Neural cell (in vitro differentiated cells): Measurements from ENCODE around the gene RCC1. TPM values are rescaled to one million over a fixed set of nuclear protein-coding genes. Genes with fewer than 3 reads are reported as not detected.
"Not testable (repeated sequence)": the region's sequence is repeated elsewhere in the genome, so short reads cannot be mapped to it uniquely, and the experiment has no call there.

Source experiments
- H2AFZ ChIP-seq: fragments of 200-600, 300-800 bp; sonication (generic), shearing (Covaris generic); 2 replicates; pipeline ENCODE4 v1.6.0; 2014; ENCODE audit warnings: low read depth, mild to moderate bottlenecking, antibody characterized with exemption, low read length, moderate library complexity
- H3F3A ChIP-seq: fragments of 200-600 bp; shearing (Covaris generic); 2 replicates; pipeline ENCODE4 v1.6.1; 2016; ENCODE audit warnings: mild to moderate bottlenecking, moderate library complexity, mixed read lengths, antibody characterized with exemption, low read length; ENCODE audit not compliant: insufficient read depth, poor library complexity, severe bottlenecking
- H3K27ac ChIP-seq: fragments of 200-600, 300-800 bp; sonication (generic), shearing (Covaris generic); 2 replicates; pipeline ENCODE4 v1.5.1; 2014; ENCODE audit warnings: mild to moderate bottlenecking, low read length, moderate library complexity
- H3K27me3 ChIP-seq: fragments of 300-800, 200-600 bp; sonication (generic), shearing (Covaris generic); 2 replicates; pipeline ENCODE4 v1.6.0; 2014; ENCODE audit warnings: mild to moderate bottlenecking, low read depth, low read length, moderate library complexity; ENCODE audit not compliant: insufficient read depth
- H3K36me3 ChIP-seq: fragments of 300-800, 200-600 bp; sonication (generic), shearing (Covaris generic); 2 replicates; pipeline ENCODE4 v1.5.1; 2014; ENCODE audit warnings: mild to moderate bottlenecking, antibody characterized with exemption, low read length, moderate library complexity; ENCODE audit not compliant: insufficient read depth
- H3K4me2 ChIP-seq: fragments of 300-800, 200-600 bp; sonication (generic), shearing (Covaris generic); 2 replicates; pipeline ENCODE4 v1.6.0; 2014; ENCODE audit warnings: mild to moderate bottlenecking, low read length
- H3K4me3 ChIP-seq: fragments of 300-800, 200-600 bp; sonication (generic), shearing (Covaris generic); 2 replicates; pipeline ENCODE4 v1.5.1; 2014; ENCODE audit warnings: mild to moderate bottlenecking, low read length, moderate library complexity
- H3K79me2 ChIP-seq: fragments of 200-600 bp; shearing (Covaris generic); replicated peaks from 2 replicates; pipeline ENCODE4 v1.6.0; 2014; ENCODE audit warnings: mild to moderate bottlenecking, low read length, moderate library complexity; ENCODE audit not compliant: insufficient read depth
- H3K9ac ChIP-seq: fragments of 300-800, 200-600 bp; sonication (generic), shearing (Covaris generic); 2 replicates; pipeline ENCODE4 v1.6.1; 2016; ENCODE audit warnings: mild to moderate bottlenecking, low read length, mixed read lengths
- H3K9me2 ChIP-seq: fragments of 200-600 bp; shearing (Covaris generic); 2 replicates; pipeline ENCODE4 v1.6.1; 2016; ENCODE audit warnings: mild to moderate bottlenecking, low read length, mixed read lengths; ENCODE audit not compliant: insufficient read depth
- H3K9me3 ChIP-seq: fragments of 200-600, 300-800 bp; sonication (generic), shearing (Covaris generic); 2 replicates; pipeline ENCODE4 v1.6.1; 2016; ENCODE audit warnings: mild to moderate bottlenecking, mixed run types, low read length, moderate library complexity, mixed read lengths
- H4K20me1 ChIP-seq: fragments of 200-600 bp; shearing (Covaris generic); 2 replicates; pipeline ENCODE4 v1.6.1; 2016; ENCODE audit warnings: mild to moderate bottlenecking, mixed run types; ENCODE audit not compliant: insufficient read depth
- EP300 ChIP-seq: fragments of 450-650 bp; conservative IDR thresholded peaks from 2 replicates; pipeline ENCODE4 v1.6.1; 2014; ENCODE audit warnings: antibody characterized with exemption, mild to moderate bottlenecking, moderate library complexity; ENCODE audit not compliant: poor library complexity, severe bottlenecking
- EZH2 ChIP-seq: fragments of 200-600, 300-800 bp; shearing (Covaris generic), sonication (generic); IDR thresholded peaks from 2 replicates; pipeline ENCODE4 v1.6.1; 2014; ENCODE audit warnings: antibody characterized with exemption, low read length, borderline replicate concordance, mild to moderate bottlenecking; ENCODE audit not compliant: insufficient read depth, poor library complexity, severe bottlenecking
- MXI1 ChIP-seq: fragments of 450-650 bp; conservative IDR thresholded peaks from 2 replicates; pipeline ENCODE4 v1.6.1; 2014; ENCODE audit warnings: antibody characterized with exemption, mild to moderate bottlenecking; ENCODE audit not compliant: poor library complexity, severe bottlenecking
- POLR2AphosphoS5 ChIP-seq: IDR thresholded peaks from 2 replicates; pipeline ENCODE4 v1.6.1; 2012
- RAD21 ChIP-seq: fragments of 450-650 bp; conservative IDR thresholded peaks from 2 replicates; pipeline ENCODE4 v1.6.1; 2014; ENCODE audit warnings: antibody characterized with exemption, mild to moderate bottlenecking, moderate library complexity
- SMC3 ChIP-seq: fragments of 450-650 bp; conservative IDR thresholded peaks from 2 replicates; pipeline ENCODE4 v1.6.1; 2014; ENCODE audit warnings: antibody characterized with exemption, mild to moderate bottlenecking, moderate library complexity; ENCODE audit not compliant: poor library complexity
- TAF1 ChIP-seq: IDR thresholded peaks from 2 replicates; pipeline ENCODE4 v1.6.1; 2012; ENCODE audit warnings: low read depth
- polyA plus RNA-seq: library from polyadenylated mRNA; depleted of rRNA; stranded (reverse); fragments of >200 nt; gene quantifications from 2 replicates; pipeline ENCODE4 v1.2.3, GENCODE V29; 2014
- small RNA-seq, 3 experiments: library from RNA; depleted of rRNA; stranded (forward); fragments of <200 nt; gene quantifications; one replicate each; pipeline ENCODE3, GENCODE V24; 2012
- TF ChIP-seq, protein P1 (sequence below): fragments of 450-650 bp; IDR thresholded peaks from 2 replicates; pipeline ENCODE4 v1.5.1; 2014; ENCODE audit warnings: antibody characterized with exemption, mild to moderate bottlenecking, moderate library complexity; ENCODE audit not compliant: poor library complexity, severe bottlenecking
- TF ChIP-seq, protein P2 (sequence below): IDR thresholded peaks from 2 replicates; pipeline ENCODE4 v1.6.1; 2012; ENCODE audit warnings: borderline replicate concordance

Gene RCC1
- polyA plus RNA-seq, 1 donor from 2014 or later: 13.1 TPM

GRCh38 chr1:28582248-28582615 lies 76.4 kb downstream of the RCC1 start:
- peak overlapping the region; percentile 90 for H3K4me3 ChIP-seq
- TF ChIP-seq, protein P1, sequence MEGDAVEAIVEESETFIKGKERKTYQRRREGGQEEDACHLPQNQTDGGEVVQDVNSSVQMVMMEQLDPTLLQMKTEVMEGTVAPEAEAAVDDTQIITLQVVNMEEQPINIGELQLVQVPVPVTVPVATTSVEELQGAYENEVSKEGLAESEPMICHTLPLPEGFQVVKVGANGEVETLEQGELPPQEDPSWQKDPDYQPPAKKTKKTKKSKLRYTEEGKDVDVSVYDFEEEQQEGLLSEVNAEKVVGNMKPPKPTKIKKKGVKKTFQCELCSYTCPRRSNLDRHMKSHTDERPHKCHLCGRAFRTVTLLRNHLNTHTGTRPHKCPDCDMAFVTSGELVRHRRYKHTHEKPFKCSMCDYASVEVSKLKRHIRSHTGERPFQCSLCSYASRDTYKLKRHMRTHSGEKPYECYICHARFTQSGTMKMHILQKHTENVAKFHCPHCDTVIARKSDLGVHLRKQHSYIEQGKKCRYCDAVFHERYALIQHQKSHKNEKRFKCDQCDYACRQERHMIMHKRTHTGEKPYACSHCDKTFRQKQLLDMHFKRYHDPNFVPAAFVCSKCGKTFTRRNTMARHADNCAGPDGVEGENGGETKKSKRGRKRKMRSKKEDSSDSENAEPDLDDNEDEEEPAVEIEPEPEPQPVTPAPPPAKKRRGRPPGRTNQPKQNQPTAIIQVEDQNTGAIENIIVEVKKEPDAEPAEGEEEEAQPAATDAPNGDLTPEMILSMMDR: no peak
- TF ChIP-seq SMC3 (no peak), EP300 (no peak), RAD21 (no peak), MXI1 (no peak), EZH2 (no peak), POLR2AphosphoS5 (no peak), TAF1 (no peak)
- TF ChIP-seq, protein P2, sequence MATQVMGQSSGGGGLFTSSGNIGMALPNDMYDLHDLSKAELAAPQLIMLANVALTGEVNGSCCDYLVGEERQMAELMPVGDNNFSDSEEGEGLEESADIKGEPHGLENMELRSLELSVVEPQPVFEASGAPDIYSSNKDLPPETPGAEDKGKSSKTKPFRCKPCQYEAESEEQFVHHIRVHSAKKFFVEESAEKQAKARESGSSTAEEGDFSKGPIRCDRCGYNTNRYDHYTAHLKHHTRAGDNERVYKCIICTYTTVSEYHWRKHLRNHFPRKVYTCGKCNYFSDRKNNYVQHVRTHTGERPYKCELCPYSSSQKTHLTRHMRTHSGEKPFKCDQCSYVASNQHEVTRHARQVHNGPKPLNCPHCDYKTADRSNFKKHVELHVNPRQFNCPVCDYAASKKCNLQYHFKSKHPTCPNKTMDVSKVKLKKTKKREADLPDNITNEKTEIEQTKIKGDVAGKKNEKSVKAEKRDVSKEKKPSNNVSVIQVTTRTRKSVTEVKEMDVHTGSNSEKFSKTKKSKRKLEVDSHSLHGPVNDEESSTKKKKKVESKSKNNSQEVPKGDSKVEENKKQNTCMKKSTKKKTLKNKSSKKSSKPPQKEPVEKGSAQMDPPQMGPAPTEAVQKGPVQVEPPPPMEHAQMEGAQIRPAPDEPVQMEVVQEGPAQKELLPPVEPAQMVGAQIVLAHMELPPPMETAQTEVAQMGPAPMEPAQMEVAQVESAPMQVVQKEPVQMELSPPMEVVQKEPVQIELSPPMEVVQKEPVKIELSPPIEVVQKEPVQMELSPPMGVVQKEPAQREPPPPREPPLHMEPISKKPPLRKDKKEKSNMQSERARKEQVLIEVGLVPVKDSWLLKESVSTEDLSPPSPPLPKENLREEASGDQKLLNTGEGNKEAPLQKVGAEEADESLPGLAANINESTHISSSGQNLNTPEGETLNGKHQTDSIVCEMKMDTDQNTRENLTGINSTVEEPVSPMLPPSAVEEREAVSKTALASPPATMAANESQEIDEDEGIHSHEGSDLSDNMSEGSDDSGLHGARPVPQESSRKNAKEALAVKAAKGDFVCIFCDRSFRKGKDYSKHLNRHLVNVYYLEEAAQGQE: no peak
- no peaks in the 10 kb centered on the region for H3K9me3 ChIP-seq
- peak overlapping the region; percentile 74 for H2AFZ ChIP-seq
- peak overlapping the region; percentile 77 for H3K27ac ChIP-seq
- H3K9me2 ChIP-seq: no peaks in the 10 kb centered on the region
- peak overlapping the region; percentile 76 for H3K4me2 ChIP-seq
- H3F3A ChIP-seq: no peaks in the 10 kb centered on the region
- peaks cover 17% of the 10 kb centered on the region for H3K79me2 ChIP-seq
- H4K20me1 ChIP-seq: no peaks in the 10 kb centered on the region
- H3K36me3 ChIP-seq: no peaks in the 10 kb centered on the region
- no peaks in the 10 kb centered on the region for H3K27me3 ChIP-seq
- H3K9ac ChIP-seq: peak overlapping the region; percentile 88

- H4K20me1 ChIP-seq, H3K4me2 ChIP-seq, H2AFZ ChIP-seq, H3K9ac ChIP-seq, H3K27ac ChIP-seq, H3K9me3 ChIP-seq, H3F3A ChIP-seq, H3K27me3 ChIP-seq, H3K9me2 ChIP-seq, H3K79me2 ChIP-seq, H3K4me3 ChIP-seq, H3K36me3 ChIP-seq: not testable (repeated sequence)
Measured at GRCh38 chr1:28586585-28587391, 80.9 kb downstream of the RCC1 start.

Small RNA genes within 50 kb of the gene (small RNA-seq; reads per million reads assigned to genes)
- gene RNU6ATAC27P (0.07 to 1.7 (median 0.19) reads per million in 3 experiments), gene SNORA16A (0 reads per million in 3 experiments), gene SNORA44 (0 reads per million in 3 experiments), gene SNORA61 (0 reads per million in 3 experiments), gene SNORA73A (0 reads per million in 3 experiments), gene SNORA73B (800 to 2,453 (median 1,874) reads per million in 3 experiments), gene SNORD99 (175 to 245 (median 209) reads per million in 3 experiments)

Other genes with a start within 250 kb of the RCC1 start
- 7.7 and 9.3 TPM in 2 replicates for gene SESN2, start 246.5 kb upstream of the RCC1 start, polyA plus RNA-seq
- 6.4 and 12.8 TPM in 2 replicates for gene MED18, start 177.0 kb upstream of the RCC1 start, polyA plus RNA-seq
- 7.8 and 7.9 TPM in 2 replicates for gene PHACTR4, start 136.3 kb upstream of the RCC1 start, polyA plus RNA-seq
- 80.8 and 91.6 TPM in 2 replicates for gene TRNAU1AP, start 47.0 kb downstream of the RCC1 start, polyA plus RNA-seq
- not detected in 2 replicates for gene RAB42, start 86.2 kb downstream of the RCC1 start, polyA plus RNA-seq
- 49.0 and 59.3 TPM in 2 replicates for gene TAF12, start 137.0 kb downstream of the RCC1 start, polyA plus RNA-seq
- not detected in 2 replicates for gene RNU11, start 142.6 kb downstream of the RCC1 start, polyA plus RNA-seq
- 4.9 and 5.8 TPM in 2 replicates for gene GMEB1, start 162.7 kb downstream of the RCC1 start, polyA plus RNA-seq
- 78.4 and 90.2 TPM in 2 replicates for gene YTHDF2, start 230.9 kb downstream of the RCC1 start, polyA plus RNA-seq